ENCODE results near the gene ERVK3-1.
A peak's percentile ranks its signal among the peaks of the same experiment; 100 is the strongest.

Gene ERVK3-1

DNA sequence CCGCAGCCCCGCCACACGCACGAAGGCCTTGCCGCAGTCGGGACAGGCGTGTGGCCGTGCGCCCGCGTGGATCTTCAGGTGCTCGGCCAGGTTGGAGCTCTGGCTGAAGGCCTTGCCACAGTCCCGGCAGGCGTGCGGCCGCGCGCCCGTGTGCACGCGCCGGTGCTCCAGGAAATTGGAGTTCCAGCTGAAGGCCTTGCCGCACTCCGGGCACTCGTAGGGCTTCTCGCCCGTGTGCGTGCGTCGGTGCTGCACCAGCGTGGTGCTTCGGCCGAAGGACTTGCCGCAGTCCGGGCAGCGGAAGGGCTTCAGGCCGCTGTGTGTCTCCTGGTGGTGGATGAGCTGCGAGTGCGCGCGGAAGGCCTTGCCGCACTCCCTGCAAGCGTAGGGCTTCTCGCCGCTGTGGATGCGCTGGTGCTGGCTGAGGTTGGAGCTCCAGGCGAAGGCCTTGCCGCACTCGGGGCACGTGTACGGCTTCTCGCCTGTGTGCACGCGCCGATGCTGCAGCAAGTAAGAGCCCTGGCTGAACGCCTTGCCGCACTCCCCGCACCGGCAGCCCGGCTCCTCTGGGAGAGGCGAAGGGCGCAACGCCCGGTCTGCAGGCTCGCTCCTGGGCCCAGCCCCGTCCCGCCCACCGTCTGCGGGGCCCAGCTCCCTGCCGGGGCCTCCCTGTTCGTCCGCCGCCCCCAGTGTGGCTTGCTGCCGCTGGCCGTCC, 51.7 kb downstream of the ERVK3-1 start:
- no peak for DNase-seq (ENCODE audit: low spot score)
- TF ChIP-seq, protein P1, sequence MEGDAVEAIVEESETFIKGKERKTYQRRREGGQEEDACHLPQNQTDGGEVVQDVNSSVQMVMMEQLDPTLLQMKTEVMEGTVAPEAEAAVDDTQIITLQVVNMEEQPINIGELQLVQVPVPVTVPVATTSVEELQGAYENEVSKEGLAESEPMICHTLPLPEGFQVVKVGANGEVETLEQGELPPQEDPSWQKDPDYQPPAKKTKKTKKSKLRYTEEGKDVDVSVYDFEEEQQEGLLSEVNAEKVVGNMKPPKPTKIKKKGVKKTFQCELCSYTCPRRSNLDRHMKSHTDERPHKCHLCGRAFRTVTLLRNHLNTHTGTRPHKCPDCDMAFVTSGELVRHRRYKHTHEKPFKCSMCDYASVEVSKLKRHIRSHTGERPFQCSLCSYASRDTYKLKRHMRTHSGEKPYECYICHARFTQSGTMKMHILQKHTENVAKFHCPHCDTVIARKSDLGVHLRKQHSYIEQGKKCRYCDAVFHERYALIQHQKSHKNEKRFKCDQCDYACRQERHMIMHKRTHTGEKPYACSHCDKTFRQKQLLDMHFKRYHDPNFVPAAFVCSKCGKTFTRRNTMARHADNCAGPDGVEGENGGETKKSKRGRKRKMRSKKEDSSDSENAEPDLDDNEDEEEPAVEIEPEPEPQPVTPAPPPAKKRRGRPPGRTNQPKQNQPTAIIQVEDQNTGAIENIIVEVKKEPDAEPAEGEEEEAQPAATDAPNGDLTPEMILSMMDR (conservative IDR thresholded peaks at IDR 0.05; ENCODE audit: low read depth) = no peak
- ChIA-PET CTCF (interaction anchor here (0.7 kb wide), 1 partner anchor 14 kb away, joined by 3 read pairs; no protein-coding TSS in a partner anchor), POLR2A (ENCODE audit: low non-redundant PET) (no interaction called here)
- H3K27ac ChIP-seq = no peak overlapping the region

DNA sequence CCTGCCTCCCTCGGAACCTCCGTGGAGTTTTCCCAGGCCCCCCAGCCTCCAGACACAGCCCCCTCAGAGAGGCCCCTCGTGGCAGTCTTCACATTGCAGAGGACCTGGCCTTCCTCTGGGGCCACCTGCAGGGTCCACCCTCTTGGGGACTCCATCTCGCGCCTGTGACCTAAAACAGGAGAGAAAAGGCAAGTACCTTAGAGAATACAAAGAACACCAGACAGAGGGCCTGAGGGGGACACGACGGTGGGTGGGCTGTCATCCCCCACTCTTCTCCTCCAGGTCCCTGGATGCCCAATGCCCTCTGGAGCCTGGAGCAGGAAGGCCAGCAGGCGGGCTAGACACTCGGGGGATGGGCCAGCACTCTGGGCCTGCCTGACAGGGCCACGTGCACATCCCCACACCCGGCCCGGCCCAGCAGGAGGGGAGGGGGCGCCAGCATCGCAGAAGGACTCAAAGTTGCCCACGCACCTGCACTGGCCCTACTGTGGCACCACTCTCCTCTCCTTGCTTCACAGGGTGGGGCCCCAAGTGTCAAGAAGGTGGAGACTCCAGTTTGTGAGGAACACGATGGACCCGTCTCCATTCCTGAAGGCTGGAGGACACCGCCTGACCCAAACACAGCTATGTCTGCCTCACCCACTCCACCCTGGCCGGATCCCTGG, 52.4 kb downstream of the ERVK3-1 start:
- CTCF ChIA-PET = interaction anchor here (0.7 kb wide), 1 partner anchor 15 kb away, joined by 3 read pairs; no protein-coding TSS in a partner anchor
- POLR2A ChIA-PET (ENCODE audit: low non-redundant PET) = no interaction called here
- H3K27ac ChIP-seq = no peak overlapping the region; the same call in 1 of the 2 replicates
- no peak for DNase-seq (ENCODE audit: low spot score)
- TF ChIP-seq, protein P1 (conservative IDR thresholded peaks at IDR 0.05; ENCODE audit: low read depth) = no peak

DNA sequence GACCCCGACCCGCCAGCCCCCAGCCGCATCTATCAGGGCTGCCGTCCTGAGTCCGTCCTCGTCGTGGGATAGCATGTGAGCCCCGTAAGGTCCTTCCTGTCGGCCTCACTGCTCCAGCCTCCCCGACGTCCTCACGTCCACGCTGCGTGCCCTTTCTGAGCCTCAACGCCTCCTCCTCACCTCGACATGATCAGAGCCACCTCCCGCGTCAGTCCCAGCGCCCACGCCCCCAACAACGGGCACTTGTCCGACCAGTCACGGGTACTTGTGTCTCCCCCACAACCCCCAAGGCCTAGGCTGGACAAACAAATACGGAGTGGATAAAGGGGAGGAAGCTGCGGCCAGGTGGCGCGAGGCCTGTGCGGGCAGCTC, 56.7 kb downstream of the ERVK3-1 start:
- ChIA-PET CTCF (interaction anchor here (0.9 to 1.0 kb wide), 2 partner anchors 13 to 47 kb away, joined by 3 to 4 read pairs; partner anchors contain the start of gene ZNF584), POLR2A (ENCODE audit: low non-redundant PET) (interaction anchor here (1.3 kb wide), 1 partner anchor 35 kb away, joined by 4 read pairs; the partner anchor contains the start of gene ZSCAN22)
- peak overlapping the region; percentile 97 for H3K27ac ChIP-seq
- TF ChIP-seq, protein P1 (conservative IDR thresholded peaks at IDR 0.05; ENCODE audit: low read depth) = no peak
- peak; percentile 55 for DNase-seq (ENCODE audit: low spot score)

DNA sequence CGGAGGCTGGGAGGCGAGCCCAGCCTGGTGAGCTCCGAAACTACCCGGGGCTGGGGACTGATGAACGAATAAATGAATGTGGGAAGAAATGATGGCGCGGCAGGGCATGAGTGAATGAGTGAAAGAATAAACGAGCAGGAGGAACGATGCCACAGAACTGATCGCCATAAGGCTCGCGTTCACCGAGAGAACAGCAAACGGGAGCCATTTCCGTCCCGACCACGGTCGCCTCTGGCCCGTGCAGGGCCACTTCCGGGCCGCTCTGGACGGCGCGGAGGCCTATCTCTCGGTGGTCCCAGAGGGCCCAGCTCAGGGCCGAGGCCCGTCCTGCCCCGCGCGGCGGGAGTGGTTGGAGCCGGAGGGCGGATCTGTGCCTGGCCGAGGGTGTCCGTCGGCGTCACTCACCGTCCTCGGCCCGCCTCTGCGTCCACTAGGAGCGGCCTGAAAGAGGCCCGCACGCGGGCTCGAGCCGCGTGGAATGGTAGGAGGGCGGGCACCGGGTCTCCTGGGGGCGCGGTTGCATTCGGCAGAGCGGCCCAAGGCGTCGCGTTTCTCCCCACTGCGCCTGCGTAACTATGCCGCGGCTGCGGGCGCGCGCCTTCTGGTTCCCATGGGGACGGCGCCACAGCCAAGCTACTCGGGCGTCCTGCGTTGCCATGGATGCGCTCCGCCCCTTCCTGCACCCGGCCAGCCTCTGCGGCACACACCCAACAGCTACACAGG, 57.3 kb downstream of the ERVK3-1 start, which contains the start of gene ZNF497:
Gene ZNF497, minus strand, starts transcription at position 480 of the 723 bp plus-strand sequence. CDS start 5,116 bp downstream, outside the sequence.
- ChIA-PET POLR2A (ENCODE audit: low non-redundant PET) (interaction anchor here (0.9 to 1.3 kb wide), 5 partner anchors 9 to 181 kb away, joined by 3 to 5 read pairs (median 4); partner anchors contain the start of genes TRIM28 and ZSCAN22), CTCF (interaction anchor here (0.5 to 1.0 kb wide), 3 partner anchors 9 to 46 kb away, joined by 3 to 4 read pairs (median 3); partner anchors contain the start of gene ZNF584)
- peak; percentile 97 for DNase-seq (ENCODE audit: low spot score)
- TF ChIP-seq, protein P1 (conservative IDR thresholded peaks at IDR 0.05; ENCODE audit: low read depth) = no peak
- H3K27ac ChIP-seq = peak within 1 kb of the TSS; percentile 97

DNA sequence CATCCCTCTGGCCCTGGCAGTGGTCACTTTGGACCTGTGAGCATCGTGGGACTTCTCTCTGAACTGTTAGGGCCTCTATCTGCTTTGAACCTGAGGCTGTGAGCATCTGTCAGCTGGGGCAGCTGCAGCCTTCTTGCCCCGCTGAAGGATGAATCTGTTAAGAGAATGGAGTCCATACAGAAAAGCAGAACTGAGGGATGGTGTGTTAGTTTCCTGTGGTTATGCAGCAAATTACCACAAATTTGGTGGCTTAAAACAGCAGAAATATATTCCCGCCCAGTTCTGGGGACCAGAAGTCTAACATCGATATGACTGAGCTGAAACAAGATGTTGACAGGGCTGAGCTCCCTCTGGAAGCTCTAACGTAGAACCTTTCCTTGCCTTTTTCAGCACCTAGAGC, 59.0 kb downstream of the ERVK3-1 start:
- TF ChIP-seq, protein P1 (conservative IDR thresholded peaks at IDR 0.05; ENCODE audit: low read depth) = no peak
- CTCF ChIA-PET = no interaction called here
- DNase-seq (ENCODE audit: low spot score) = no peak

More for the DNA sequence above, 59.0 kb downstream of the ERVK3-1 start:
- POLR2A ChIA-PET (ENCODE audit: low non-redundant PET) = no interaction called here
- H3K27ac ChIP-seq = peak overlapping the region; percentile 97
